KMS-11 (cell line): ENCODE data around the gene TP53INP2.

Experiments
- H2AFZ ChIP-seq: fragments of 200-600 bp; sonication (generic); 2 replicates; pipeline ENCODE4 v1.6.1; 2016; ENCODE audit warnings: antibody characterized with exemption, mixed run types, low read depth
- H3K27ac ChIP-seq: fragments of 200-600 bp; sonication (generic); 2 replicates; pipeline ENCODE4 v1.6.1; 2016; ENCODE audit warnings: mild to moderate bottlenecking, mixed run types
- H3K27me3 ChIP-seq: fragments of 200-600 bp; sonication (generic); 2 replicates; pipeline ENCODE4 v1.6.1; 2017; ENCODE audit warnings: mild to moderate bottlenecking, low read depth, mixed run types, moderate library complexity; ENCODE audit not compliant: insufficient read depth
- H3K36me3 ChIP-seq: fragments of 200-600 bp; sonication (generic); 2 replicates; pipeline ENCODE4 v1.6.1; 2017; ENCODE audit warnings: mild to moderate bottlenecking, mixed run types; ENCODE audit not compliant: insufficient read depth
- H3K4me1 ChIP-seq: fragments of 200-600 bp; sonication (generic); 2 replicates; pipeline ENCODE4 v1.6.1; 2016; ENCODE audit warnings: mild to moderate bottlenecking, low read depth, mixed run types; ENCODE audit not compliant: poor library complexity, severe bottlenecking
- H3K4me2 ChIP-seq: fragments of 200-600 bp; sonication (generic); 2 replicates; pipeline ENCODE4 v1.7.0; 2016; ENCODE audit warnings: mild to moderate bottlenecking, mixed run types
- H3K4me3 ChIP-seq: fragments of 200-600 bp; sonication (generic); IDR thresholded peaks from 2 replicates; pipeline ENCODE4 v1.6.1; 2017; ENCODE audit warnings: low read depth, low read length, mixed read lengths; ENCODE audit not compliant: insufficient read depth
- H3K79me2 ChIP-seq: fragments of 200-600 bp; sonication (generic); 2 replicates; pipeline ENCODE4 v1.6.1; 2016; ENCODE audit warnings: low read depth, mixed run types; ENCODE audit not compliant: insufficient read depth
- H3K9ac ChIP-seq: fragments of 200-600 bp; sonication (generic); 2 replicates; pipeline ENCODE4 v1.6.1; 2016; ENCODE audit warnings: mild to moderate bottlenecking, mixed run types
- H4K20me1 ChIP-seq: fragments of 200-600 bp; sonication (generic); 2 replicates; pipeline ENCODE4 v1.6.1; 2016; ENCODE audit warnings: mild to moderate bottlenecking, mixed run types; ENCODE audit not compliant: insufficient read depth
- TF ChIP-seq, protein P1 (sequence below): fragments of 200-600 bp; sonication (generic); conservative IDR thresholded peaks from 2 replicates; pipeline ENCODE4 v1.6.1; 2017; ENCODE audit warnings: low read depth, mild to moderate bottlenecking, antibody characterized with exemption, low read length, moderate library complexity, mixed read lengths

The TP53INP2 gene

DNA sequence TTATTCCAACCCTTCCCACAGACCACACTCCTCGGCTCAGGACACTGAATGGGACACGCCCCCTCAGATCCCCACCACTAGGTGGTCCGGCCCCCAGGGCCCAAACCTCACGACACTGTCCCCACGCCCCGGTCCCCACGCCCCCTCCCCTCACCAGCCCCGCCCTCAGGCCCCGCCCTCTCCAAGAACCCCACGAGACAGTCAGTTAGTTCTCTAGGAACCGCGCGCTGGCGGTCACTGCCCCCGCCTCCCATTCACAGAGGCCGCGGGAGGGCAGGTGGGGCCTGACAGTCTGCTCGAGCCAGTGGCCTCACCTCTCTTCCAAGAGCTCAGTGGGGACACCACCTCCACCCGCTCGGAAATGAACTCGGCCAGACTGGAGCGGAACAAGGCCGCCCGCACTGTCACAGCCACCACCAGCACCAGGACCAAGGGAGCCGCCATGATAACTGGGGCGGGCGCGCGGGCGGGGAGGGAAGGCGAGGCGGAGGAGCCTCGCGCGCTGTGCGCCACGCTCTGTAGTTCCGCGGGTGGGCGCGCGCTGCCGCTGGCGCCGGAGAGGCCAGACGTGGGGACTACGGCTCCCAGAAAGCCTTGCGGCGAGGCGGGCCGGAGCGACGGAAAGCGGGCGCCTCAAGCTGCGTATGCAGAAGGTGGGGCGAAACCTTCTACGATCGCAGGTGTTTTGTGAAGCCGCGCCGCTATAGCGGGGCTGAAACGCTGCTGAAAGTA, 27.3 kb upstream of the TP53INP2 start, which contains the start of gene PIGU:
Gene PIGU (minus strand): TSS at position 451 of the 732 bp plus-strand sequence. CDS start 7 bp downstream, at position 444.
- Histone ChIP-seq H3K36me3 (no peaks in the 10 kb centered on the region), H3K27ac (peak within 1 kb of the TSS; percentile 77), H3K4me2 (peak within 1 kb of the TSS; percentile 96), H4K20me1 (no peaks in the 10 kb centered on the region), H3K79me2 (peaks cover 37% of the 10 kb centered on the region; the same call in 1 of the 2 replicates), H3K4me3 (no peak within 1 kb of the TSS), H2AFZ (peak within 1 kb of the TSS; percentile 82), H3K9ac (peak within 1 kb of the TSS; percentile 89), H3K4me1 (peaks cover 29% of the 10 kb centered on the region), H3K27me3 (no peaks in the 10 kb centered on the region)
- TF ChIP-seq, protein P1, sequence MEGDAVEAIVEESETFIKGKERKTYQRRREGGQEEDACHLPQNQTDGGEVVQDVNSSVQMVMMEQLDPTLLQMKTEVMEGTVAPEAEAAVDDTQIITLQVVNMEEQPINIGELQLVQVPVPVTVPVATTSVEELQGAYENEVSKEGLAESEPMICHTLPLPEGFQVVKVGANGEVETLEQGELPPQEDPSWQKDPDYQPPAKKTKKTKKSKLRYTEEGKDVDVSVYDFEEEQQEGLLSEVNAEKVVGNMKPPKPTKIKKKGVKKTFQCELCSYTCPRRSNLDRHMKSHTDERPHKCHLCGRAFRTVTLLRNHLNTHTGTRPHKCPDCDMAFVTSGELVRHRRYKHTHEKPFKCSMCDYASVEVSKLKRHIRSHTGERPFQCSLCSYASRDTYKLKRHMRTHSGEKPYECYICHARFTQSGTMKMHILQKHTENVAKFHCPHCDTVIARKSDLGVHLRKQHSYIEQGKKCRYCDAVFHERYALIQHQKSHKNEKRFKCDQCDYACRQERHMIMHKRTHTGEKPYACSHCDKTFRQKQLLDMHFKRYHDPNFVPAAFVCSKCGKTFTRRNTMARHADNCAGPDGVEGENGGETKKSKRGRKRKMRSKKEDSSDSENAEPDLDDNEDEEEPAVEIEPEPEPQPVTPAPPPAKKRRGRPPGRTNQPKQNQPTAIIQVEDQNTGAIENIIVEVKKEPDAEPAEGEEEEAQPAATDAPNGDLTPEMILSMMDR: peak; percentile 24; the same call in 1 of the 2 replicates

DNA sequence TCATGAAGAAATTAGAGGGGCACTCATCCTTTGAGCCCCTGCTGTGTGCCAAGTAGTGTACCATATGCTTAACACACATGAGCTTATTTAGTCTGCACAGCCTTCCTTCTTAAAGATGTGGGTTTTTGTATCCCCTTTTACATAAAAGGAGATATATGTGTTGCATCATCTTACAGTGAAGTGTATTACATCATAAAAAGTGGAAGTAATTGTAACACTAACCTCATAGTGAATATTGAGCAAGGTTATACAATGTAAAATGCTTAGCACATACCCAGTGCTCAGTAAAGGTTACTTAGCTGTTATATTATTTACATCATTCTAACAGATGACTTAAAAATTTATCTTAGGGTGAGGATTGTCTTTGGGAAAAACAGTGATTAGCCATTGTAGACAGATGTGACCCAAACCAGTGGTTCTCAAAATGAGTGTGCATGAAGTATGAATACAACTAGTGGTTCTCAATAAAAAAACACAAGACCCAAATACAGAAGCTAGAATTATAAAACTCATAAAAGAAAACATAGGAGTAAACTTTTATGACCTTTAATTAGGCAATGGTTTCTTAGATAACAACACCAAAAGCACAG, 23.5 kb upstream of the TP53INP2 start:
- Histone ChIP-seq H3K4me1 (peaks cover 23% of the 10 kb centered on the region), H3K27ac (no peak overlapping the region), H3K79me2 (peaks cover 8% of the 10 kb centered on the region; the same call in 1 of the 2 replicates), H3K4me2 (no peak overlapping the region), H3K9ac (no peak overlapping the region), H3K36me3 (no peaks in the 10 kb centered on the region), H3K4me3 (no peak overlapping the region), H3K27me3 (no peaks in the 10 kb centered on the region), H4K20me1 (no peaks in the 10 kb centered on the region), H2AFZ (no peak overlapping the region)
- TF ChIP-seq, protein P1: no peak

DNA sequence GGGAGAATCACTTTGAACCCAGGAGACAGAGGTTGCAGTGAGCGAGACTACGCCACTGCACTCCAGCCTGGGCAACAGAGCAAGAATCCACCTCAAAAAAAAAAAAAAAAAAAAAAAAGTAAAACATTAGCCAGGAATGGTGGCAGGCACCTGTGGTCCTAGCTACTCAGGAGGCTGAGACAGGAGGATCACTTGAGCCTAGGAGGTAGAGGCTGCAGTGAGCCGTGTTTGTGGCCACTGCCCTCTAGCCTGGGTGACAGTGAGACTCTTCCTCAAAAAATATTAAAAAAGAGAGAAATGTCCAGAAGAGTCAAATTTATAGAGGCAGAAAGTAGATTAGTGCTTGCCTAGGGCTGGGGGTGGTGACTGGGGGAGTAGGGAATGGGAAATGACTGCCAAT, 20.5 kb upstream of the TP53INP2 start:
- Histone ChIP-seq H3K79me2 (no peaks in the 10 kb centered on the region), H4K20me1 (no peaks in the 10 kb centered on the region), H3K27ac (no peak overlapping the region), H3K4me2 (no peak overlapping the region), H3K9ac (no peak overlapping the region), H3K36me3 (no peaks in the 10 kb centered on the region), H3K4me1 (peaks cover 13% of the 10 kb centered on the region), H3K4me3 (no peak overlapping the region), H2AFZ (no peak overlapping the region), H3K27me3 (no peaks in the 10 kb centered on the region)
- TF ChIP-seq, protein P1: no peak

DNA sequence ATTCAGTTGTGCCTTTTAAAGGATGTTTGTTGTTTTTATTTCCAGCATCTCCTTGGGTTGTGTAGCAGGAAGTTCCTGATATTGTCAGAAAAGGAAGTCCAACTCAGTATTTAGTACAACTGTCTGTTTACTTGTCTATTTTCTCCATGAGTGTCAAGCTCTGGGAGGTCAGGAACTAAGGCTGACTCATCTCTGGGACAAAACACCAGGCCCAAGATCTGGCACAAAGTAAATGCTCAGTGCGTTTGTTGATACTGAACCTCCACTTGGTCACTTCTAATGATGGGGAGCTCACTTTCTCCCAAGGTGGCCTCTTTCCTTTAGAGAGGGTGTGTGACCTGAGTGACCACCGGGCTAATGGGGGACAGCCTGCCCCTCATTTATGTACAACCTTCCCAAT, 14.7 kb upstream of the TP53INP2 start:
- Histone ChIP-seq H3K79me2 (no peaks in the 10 kb centered on the region), H4K20me1 (no peaks in the 10 kb centered on the region), H3K9ac (no peak overlapping the region), H3K4me3 (no peak overlapping the region), H2AFZ (no peak overlapping the region), H3K27ac (no peak overlapping the region), H3K27me3 (no peaks in the 10 kb centered on the region), H3K4me1 (no peaks in the 10 kb centered on the region), H3K4me2 (no peak overlapping the region), H3K36me3 (no peaks in the 10 kb centered on the region)
- TF ChIP-seq, protein P1: no peak
